Hematopoietic multipotent progenitor cell treated with erythropoietin and hydrocortisone succinate and interleukin-3 and kit ligand, for 17 days (in vitro differentiated cells): ENCODE measurements around the gene SLCO2A1.

ENCODE experiments used
- DNase-seq: peaks from one replicate; pipeline ENCODE4 v3.0.0-alpha.2; 2015; ENCODE audit warnings: low spot score

SLCO2A1 gene

DNA sequence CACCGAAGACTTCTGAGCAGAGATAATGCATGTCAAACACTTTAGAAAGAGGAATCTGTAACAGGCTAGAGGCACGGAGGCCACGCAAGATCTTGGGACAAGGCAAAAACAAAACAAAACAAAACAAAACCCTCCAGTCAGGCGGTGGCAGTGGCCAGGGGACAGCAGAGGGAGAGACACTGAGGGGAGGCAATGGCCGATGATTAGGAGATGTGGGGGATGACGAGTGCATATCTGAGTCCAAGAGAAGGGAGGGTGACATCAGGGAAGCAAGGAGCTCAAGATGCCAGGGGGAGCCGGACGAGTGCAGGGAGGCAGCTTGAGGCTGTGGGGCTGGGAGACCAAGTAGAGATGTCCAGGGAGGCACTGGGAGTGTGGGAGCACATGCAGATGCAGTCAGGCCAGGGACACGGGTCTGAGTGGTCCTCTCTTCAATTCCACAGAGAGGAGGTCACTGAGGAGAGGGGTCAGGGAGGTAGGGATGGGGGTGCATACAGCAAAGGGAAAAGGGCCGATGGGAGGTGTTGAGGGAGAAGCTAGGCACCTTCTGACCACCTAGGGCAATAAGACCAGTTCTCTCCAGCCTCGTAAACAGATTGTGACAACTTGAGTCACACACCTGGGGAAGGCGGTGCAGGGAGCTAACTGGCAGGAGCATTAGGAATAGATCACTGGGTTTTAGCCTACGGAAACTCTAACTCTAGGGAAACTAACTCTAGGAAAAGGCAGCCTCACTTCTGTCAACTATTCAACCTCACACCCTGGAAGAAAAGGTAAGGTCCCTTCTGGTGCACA, 29.6 kb downstream of the SLCO2A1 start:
- DNase-seq = no peak

DNA sequence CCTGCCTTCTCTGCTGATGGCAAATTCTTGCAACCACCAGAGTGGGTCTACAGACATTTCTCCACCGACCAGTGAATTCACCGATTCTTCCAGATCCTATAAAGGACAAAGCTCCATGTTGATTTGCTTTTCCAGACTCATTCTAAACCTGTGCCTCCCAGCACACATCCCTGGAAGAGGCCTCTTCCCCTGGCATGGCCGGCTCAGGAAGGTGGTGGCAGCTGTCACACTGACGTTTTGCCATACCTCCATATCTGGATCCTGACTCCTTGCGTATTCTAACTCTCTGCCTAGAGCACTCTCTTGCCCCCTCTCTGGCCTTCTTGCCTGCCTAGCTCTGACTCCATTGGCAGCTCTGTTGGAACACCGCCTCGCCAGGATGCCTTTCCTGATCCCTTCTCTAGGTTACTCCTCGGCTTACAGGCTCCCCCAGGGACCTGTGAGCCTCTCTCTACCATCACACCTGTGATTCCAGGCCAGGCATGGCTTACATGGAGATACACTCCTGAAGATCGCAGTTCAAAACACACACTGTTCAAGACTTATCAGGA, 31.0 kb downstream of the SLCO2A1 start:
- no peak for DNase-seq

DNA sequence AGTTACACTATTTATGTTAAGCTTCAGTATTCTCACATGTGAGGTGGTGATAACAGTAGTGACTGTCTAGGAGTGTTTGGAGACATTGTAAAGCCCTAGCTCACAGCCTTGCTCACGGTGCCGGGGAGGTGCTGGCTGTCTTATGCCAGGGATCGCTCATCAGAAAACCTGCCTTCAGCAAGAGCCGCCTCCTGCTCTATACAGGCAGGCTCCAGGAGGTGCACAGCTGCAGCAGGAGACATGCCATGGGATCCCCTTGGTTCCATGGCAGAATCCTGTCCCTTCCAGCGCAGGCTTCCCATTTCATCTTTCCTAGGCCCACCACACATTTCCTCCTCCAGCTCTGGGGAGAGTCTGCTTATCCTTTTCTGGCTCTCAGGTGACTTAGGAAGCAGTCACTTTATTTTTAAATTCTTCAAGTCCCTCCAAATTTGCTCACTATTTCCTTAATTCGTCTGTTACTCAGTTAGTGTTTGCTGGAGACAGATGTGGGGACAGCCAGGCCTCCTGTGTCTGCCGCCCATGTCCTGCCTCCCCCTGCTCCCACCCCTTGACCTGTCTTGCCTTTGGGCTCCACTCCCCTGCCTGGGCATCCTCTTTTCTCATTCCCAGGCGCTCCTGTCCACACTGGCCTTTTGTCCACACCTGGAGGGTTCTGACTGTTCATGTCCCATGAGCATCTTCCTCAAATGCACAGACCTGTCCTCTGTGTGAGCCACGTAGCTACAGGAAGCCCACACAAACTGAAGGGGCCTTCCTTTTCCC, 31.7 kb downstream of the SLCO2A1 start:
- no peak for DNase-seq

DNA sequence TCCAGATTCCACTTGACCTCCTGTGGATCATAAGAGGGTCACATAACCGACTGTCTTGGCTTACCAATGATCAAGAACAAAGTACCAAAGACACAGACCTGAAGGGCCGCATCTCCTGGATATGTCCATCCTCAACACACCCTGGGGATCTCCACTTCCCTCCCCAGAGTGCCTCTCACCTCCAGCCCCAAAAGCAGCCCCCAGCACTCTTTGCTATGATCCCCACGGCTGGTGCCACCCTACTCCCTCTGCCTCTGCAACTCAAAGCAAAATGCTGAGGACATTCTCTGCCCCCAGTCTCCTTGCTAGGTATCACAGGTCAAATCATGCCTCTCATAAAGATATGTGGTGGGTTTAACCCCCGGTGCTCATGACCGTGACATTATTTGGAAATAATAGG, 32.7 kb downstream of the SLCO2A1 start:
- no peak for DNase-seq

DNA sequence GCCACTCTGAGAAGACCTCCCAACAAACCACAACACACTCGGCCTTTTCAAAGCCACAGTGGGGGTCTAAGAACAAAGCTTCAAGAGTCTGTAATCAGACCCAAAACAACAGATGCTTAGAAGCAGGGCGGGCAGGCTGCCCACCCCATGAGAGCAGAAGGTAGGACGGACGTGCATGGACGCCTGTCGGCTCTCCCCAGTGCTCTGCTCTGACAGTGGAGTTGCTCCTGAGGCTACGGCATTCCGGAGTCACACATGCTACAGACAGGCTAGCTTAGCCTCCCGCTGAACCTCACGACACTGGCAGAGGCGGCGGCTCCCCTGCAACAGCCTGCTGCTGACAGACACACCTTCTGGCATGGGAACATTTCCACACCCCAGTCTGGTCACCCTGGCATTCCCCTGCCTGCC, 33.5 kb downstream of the SLCO2A1 start:
- DNase-seq = no peak

DNA sequence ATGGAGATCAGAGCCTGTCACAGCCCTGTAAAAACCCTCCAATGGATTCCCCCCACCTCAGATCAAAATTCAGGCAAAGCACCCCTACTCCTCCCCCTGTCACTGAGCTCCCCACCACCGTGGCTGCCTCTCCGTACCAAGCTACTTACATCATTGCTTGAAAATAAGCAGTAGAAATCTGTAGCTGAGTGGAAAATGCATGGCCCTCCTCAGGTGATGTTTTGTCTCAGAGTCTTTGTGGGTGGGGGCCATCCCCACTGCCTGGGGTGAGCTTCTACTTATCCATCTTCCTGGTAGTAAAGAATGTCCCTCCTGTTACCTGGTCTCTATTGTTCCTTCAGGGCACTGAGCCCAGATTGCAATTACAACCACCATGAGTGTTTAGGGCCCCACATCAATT, 34.5 kb downstream of the SLCO2A1 start:
- DNase-seq = no peak

DNA sequence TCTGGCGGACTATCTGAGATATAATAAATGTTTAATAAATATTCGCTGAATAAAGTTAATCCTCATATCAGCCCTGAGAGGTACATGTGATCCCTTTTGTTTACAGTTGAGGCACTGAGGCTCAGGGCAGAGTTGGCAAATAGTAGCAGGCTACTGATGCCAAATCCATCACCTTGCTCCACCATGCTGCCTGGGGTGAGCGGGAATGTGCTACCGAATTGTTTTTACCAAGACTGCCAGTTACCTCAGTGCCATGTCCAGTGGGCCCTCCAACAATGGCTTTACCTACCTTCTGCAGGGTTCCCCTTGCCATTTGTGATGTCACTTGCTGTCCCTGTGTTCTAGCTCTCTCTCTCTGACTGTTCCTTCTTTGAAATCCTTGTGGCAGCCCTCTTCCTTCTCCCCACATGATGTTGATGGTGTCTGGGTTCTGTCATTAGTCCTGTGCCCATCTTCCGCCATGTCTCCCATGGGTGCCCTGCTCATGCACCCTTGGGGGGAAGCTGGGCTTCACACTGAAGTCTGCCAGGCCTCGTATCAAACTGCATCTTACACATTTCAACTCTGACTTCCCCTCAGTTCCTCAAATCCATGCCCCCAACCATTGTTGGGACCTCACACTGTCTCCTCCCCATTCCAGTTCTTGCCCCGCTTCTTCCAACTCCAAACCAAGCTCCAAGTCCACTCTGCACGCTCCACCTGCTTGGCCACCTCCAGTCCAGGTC, 35.4 kb downstream of the SLCO2A1 start:
- no peak for DNase-seq

DNA sequence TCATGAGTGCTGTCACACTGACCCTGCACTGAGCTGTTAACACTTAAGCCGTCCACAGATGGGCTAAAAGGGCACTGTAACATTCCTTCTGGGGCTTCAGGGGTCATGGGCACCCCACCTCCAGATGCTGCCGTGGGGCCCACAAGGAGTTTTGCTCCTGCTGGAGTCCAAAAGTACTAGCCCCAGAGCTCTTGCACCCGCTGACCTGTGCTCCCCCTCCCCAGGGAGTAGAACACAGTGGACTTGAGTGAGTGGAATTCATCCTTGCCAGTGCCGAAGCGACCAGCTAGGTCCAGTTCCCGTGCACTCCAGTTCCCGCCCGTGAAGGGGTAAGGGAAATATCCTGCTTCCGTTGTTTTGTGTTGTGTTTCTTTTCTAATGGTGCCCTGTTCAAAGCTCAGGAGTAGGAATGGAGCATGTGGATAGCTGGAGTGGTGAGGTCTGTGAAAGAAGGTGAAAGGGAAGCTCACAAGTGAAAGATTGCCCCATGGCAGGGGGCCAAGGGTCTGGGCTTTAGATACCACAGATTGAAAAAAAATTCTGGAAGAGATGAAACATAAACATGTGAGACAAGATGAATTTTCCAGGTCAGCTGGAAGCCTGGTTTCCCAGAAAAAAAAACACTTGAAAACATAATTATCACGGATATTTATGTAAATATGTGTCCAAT, 36.6 kb downstream of the SLCO2A1 start:
- no peak for DNase-seq

DNA sequence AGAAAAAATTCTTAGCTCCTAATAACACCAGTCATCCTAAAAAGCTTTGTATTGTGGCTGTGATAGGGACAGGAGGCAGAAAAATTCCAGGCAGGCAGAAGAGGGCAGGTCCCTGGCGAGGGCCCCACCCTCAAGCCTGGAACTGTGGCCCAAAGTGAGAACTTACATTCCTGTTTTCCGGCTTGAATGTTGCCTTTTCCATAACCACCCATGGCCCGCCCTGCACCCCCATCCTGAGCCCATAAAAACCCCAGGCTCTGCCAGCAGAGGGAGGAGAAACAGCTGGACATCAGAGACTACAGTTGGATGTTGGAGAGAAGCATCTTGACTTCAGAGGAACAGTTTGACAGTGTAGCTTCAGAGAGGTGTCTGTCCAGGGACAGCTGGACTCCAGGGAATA, 37.3 kb downstream of the SLCO2A1 start:
- DNase-seq = no peak

DNA sequence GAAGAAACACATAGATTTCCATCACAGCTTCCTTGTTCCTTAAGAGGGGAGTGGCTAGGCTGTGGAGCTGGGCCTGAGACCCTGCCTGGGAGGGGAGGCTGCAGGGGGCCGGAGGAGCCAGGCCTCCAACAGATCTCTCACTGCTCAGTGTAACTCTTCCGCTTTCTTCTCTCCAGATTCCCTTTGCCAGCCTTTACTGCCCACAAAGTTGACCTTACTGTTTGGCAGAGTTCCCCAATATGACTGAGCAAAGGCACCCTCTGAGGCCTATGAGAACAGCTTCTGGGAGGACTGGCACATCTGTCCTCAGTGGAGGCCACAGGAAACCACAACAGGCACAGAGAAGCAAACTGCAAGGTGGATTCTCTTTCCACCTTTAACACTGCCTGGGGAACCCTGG, 38.1 kb downstream of the SLCO2A1 start:
- DNase-seq = no peak

DNA sequence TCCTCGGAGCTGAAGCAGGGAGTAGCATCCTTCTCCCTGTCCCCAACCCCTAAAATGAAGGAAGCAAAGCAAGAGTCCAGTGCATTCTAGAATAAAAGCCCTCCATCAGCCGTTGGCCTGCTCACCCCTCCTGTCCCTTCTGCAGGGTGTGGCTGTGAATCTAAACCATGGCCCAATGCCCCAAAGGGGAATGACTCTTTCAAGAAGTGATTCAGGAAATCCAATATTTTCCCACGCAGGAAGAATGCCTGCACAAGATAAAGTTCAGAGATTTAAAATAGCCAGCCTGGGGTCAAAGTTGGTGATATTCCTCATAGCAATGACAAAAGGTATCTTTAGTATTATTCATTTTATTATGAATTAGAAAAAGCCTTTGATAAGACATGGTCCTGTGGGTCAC, 38.5 kb downstream of the SLCO2A1 start:
- no peak for DNase-seq

DNA sequence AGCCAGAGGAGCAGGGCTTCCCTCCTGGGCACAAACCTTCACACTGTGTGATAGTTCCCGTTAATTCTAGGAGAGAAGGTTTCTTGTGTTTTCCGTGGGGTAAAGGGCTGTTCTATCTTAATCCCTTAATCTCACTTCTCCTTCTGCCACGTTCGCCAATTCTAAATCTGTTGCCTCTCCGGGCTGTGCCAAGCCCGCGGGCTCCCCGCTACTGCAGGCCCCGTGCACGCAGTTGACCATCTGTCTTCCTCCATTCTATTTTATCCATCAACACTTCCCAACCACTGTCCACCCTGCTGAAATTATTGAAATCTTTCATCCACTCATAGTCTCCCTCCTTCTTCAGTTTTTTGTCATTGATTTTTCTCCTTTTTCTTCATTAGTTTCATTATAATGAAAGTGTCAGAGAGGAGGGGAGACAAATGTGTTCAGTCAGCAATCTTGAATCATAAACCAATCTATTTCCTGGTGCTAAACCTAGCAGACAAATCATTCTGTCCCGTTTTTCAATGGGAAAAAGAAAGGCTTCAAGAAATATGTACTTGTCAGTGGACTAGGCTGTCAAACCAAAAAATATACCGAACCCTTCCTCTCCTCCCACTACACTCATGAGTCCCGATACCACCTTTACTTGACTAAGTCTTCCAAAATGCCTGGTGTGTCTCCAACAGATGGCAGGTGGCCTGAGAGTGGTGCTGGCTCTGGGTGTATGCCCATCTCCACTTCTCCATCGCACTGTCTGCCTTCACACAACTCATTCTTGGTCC, 39.6 kb downstream of the SLCO2A1 start:
- DNase-seq = no peak

DNA sequence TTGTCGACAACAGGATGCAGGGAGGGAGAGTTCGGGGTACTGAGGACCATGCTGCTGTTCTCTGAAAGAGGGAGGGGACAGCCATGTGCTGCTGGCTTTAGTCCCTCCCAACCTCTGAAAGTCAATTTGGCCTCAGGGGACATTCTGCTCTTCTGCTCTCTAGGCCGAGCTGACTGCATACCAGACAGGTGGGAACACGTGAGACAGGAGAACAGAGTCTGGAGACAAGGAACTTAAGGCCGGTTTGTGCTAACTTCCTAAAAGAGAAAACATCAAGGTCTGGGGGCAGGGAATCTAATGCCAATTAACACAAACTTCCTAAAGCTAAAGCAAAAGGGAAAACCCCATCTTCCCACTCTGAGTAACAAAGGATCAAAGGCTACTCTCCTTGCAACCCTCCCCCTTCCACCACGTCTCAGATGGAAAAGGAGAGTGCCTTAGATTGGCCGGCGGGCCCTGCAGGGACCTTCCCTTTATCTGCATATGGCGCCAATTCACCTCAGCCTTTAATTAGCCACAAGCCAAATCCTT, 41.0 kb downstream of the SLCO2A1 start:
- no peak for DNase-seq

DNA sequence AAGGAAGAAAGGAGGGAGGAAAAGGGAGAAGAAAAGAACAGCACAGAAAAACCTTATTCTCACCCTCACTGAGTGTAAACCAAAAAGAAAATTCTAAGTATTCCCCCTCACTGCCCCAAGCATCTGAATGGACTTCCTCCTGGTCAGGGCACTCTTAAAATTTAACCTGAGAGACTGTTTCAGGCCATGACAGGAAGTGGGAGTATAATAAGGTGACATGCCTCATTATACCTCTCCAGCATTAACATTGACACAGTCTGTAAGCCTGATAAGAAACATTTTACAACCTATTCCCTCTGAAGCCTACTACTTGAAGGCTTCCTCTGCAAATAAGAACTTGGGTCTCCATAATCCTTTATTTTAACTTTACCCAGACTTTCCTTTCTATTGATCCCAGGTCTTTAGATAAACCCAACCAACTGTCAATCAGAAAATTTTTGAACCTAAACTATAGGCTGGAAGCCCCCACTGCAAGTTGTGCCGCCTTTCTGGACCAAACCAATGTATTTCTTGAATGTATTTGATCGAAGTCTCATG, 41.7 kb downstream of the SLCO2A1 start:
- DNase-seq = no peak

DNA sequence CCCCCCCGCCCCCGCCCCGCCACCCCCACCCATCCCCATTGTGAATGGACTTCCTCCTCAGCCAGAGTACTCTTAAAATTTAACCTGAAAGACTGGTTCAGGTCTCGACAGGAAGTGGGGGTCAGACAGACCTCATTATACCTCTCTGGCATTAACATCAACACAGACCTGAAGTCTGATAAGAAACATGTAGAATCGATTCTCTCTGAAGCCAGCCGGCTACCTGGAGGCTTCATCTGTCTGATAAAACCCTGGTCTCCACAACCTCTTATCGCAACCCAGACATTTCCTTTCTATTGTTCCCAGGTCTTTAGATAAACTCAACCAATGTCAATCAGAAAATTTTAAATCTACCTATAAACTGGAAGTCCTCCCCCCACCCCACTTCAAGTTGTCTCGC, 42.6 kb downstream of the SLCO2A1 start:
- DNase-seq = no peak

DNA sequence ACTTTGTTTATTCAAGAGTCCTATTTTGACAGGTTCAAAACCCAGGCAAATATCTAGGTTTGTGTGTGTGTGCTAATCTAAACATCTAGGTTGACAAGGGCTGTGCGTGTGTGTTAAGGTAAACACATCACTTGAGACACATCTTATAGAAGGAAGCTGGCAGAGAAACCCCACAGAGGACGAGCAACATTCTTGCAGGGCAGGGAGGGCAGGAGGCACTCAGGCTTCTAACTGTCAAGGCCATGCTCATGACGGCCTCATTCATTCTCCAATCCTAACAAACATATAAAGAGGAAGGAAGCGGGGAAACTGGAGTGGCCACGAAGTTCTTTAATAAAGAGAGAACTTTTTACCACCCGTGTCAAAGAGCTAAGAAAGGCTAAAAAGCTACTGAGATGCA, 43.4 kb downstream of the SLCO2A1 start:
- DNase-seq = no peak

DNA sequence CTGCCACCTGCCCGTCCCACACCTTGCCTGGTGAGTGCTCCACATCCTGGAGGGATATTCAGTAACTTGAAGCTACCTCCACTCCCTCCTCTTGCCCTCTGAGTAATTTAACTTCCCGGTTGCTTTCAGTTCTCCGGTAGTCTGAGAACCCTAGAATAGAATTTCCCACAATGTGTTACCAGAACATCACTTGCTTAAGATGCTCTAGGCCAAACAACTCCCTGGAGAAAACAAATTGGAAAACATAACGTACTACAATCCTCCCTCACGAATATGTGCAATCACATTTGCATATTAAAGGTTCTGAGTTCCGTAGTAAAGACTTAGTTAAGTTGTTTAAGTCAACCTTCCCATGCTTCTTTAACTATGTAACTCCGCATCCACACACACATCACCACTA, 44.8 kb downstream of the SLCO2A1 start:
- DNase-seq = no peak

DNA sequence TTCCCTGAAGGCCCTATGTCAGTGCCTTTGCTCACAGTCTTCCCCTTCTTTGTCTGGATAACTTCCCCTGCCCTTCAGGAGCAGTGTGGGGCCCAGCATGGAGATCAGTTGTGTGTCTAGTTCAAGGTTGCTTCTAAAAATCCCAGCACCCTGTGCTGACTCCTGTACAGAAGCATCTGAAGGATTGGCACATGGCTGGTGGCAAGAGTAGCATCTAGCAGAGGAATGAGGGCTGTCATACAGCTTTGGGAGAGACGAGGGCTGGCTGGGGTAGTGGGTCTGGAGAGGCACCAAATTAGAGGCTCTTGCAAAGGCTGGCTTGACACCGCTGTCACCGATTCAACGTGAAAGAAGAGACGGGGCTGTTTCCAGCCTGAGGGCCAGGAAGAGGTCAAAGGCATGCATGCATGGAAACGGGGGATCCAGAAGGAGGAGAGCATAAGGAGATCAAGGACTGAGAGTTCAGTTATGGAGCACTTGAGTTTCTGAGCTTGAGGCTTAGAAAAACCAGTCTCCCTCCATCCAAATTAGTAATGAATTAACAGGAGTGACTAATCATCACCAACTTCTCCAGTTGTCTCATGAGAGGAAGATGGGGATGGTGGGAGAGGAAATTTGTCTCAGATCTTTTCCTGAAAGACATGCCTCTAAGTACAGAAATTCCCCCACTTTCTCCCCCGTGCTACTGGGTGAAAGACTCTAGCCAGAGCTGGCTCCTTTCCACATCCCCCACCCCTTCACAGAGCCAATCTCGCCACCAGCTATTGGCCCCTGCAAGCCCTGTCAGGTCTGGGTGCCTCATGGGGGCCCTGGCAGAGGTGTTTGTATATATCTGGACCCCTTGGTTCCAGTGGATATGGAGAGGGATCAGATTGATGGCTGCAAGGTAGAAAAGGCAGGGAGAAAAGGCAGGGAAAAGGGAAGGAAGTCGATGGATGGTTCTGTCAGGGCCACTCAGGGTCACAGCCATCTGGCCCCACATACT, 45.9 kb downstream of the SLCO2A1 start:
- DNase-seq = no peak

DNA sequence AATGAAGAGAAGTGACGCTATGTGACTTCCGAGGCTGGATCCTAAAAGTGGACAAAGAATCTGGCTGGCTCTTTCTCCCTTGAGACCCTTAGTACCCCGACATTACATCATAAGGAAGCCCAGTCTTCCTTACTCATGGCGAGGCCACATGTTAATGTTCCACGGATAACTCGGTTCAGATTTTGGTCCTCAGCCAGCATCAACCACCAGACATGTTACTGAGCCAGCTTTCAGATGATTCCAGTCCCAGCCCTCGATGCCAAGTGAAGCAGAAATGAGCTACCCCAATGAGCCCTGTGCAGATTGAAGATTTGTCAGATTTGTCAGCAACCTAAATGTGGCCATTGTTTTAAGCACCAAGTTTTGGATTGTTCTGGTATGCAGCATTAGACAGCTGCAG, 46.6 kb downstream of the SLCO2A1 start:
- DNase-seq = no peak

DNA sequence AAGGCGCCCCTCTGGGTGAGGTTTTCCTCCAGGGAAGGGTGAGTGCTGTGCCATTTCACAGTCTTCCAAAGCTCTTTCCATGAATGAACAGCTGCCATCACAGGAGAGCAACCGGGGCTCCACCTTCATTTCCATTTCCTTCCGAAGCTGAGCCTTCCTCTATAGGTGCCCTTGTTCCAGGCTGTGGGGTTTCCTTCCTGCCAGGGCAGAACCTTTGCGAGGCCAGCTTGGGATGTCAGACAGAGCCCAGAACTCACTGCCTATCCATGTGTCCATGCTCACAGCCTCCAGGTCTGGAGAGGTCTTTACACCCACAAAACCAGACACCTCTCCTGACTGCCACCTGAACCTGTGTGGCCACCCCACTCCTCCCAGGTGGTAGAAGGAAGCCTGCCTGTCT, 49.2 kb downstream of the SLCO2A1 start:
- no peak for DNase-seq
